ENCODE data around the gene SLC22A23. TPM values are rescaled to one million over a fixed set of nuclear protein-coding genes. Genes with fewer than 3 reads are reported as not detected.

The SLC22A23 gene
- total RNA-seq, 1 donor = 18.1 TPM

GRCh38 chr6:3308106-3308505, 148.7 kb downstream of the SLC22A23 start:
- Histone ChIP-seq H3K4me2 (ENCODE audit: insufficient read depth, low read length) (no peak overlapping the region), H3K9me3 (ENCODE audit: low read depth, low read length) (no peaks in the 10 kb centered on the region), H3K4me3 (ENCODE audit: insufficient read depth, low read length) (no peak overlapping the region), H3K27ac (ENCODE audit: low read depth, low read length) (no peak overlapping the region), H3K27me3 (ENCODE audit: insufficient read depth, low read length) (no peaks in the 10 kb centered on the region), H4K20me1 (ENCODE audit: insufficient read depth, low read length) (no peaks in the 10 kb centered on the region), H3K79me2 (ENCODE audit: insufficient read depth, low read length) (no peaks in the 10 kb centered on the region), H3K36me3 (ENCODE audit: insufficient read depth, low read length) (peaks cover 3% of the 10 kb centered on the region), H3K4me1 (ENCODE audit: insufficient read depth, low read length) (no peaks in the 10 kb centered on the region), H2AFZ (ENCODE audit: low read length) (no peak overlapping the region)
- TF ChIP-seq CTCF (IDR thresholded peaks at IDR 0.05; ENCODE audit: extremely low read depth, low read depth, low read length) = no peak
- DNase-seq (ENCODE audit: insufficient read length, low spot score, missing footprints) = peak; percentile 63

- TF ChIP-seq CTCF (IDR thresholded peaks at IDR 0.05; ENCODE audit: extremely low read depth, low read depth, low read length) = no peak
- Histone ChIP-seq H2AFZ (ENCODE audit: low read length) (no peak overlapping the region), H3K4me3 (ENCODE audit: insufficient read depth, low read length) (no peak overlapping the region), H3K36me3 (ENCODE audit: insufficient read depth, low read length) (peaks cover 3% of the 10 kb centered on the region), H3K4me2 (ENCODE audit: insufficient read depth, low read length) (no peak overlapping the region), H3K27ac (ENCODE audit: low read depth, low read length) (no peak overlapping the region), H4K20me1 (ENCODE audit: insufficient read depth, low read length) (no peaks in the 10 kb centered on the region), H3K27me3 (ENCODE audit: insufficient read depth, low read length) (no peaks in the 10 kb centered on the region), H3K9me3 (ENCODE audit: low read depth, low read length) (no peaks in the 10 kb centered on the region), H3K79me2 (ENCODE audit: insufficient read depth, low read length) (no peaks in the 10 kb centered on the region), H3K4me1 (ENCODE audit: insufficient read depth, low read length) (no peaks in the 10 kb centered on the region)
- DNase-seq (ENCODE audit: insufficient read length, low spot score, missing footprints) = no peak
Observed at GRCh38 chr6:3307436-3307835, 149.4 kb downstream of the SLC22A23 start.

GRCh38 chr6:3306848-3307247, 150.0 kb downstream of the SLC22A23 start:
- no peaks in the 10 kb centered on the region for H4K20me1 ChIP-seq (ENCODE audit: insufficient read depth, low read length)
- DNase-seq (ENCODE audit: insufficient read length, low spot score, missing footprints) = peak; percentile 14
- no peak overlapping the region for H2AFZ ChIP-seq (ENCODE audit: low read length)

GRCh38 chr6:3305831-3306230, 151.0 kb downstream of the SLC22A23 start:
- no peak overlapping the region for H3K4me3 ChIP-seq (ENCODE audit: insufficient read depth, low read length)

More at GRCh38 chr6:3306848-3307247, 150.0 kb downstream of the SLC22A23 start:
- no peaks in the 10 kb centered on the region for H3K4me1 ChIP-seq (ENCODE audit: insufficient read depth, low read length)
- H3K36me3 ChIP-seq (ENCODE audit: insufficient read depth, low read length) = peaks cover 3% of the 10 kb centered on the region
- H3K27me3 ChIP-seq (ENCODE audit: insufficient read depth, low read length) = no peaks in the 10 kb centered on the region
- no peak overlapping the region for H3K27ac ChIP-seq (ENCODE audit: low read depth, low read length)
- H3K79me2 ChIP-seq (ENCODE audit: insufficient read depth, low read length) = no peaks in the 10 kb centered on the region
- no peak overlapping the region for H3K4me2 ChIP-seq (ENCODE audit: insufficient read depth, low read length)
- no peak for TF ChIP-seq CTCF (IDR thresholded peaks at IDR 0.05; ENCODE audit: extremely low read depth, low read depth, low read length)
- no peak overlapping the region for H3K4me3 ChIP-seq (ENCODE audit: insufficient read depth, low read length)
- no peaks in the 10 kb centered on the region for H3K9me3 ChIP-seq (ENCODE audit: low read depth, low read length)

More at GRCh38 chr6:3305831-3306230, 151.0 kb downstream of the SLC22A23 start:
- Histone ChIP-seq H2AFZ (ENCODE audit: low read length) (no peak overlapping the region), H3K27ac (ENCODE audit: low read depth, low read length) (no peak overlapping the region), H3K36me3 (ENCODE audit: insufficient read depth, low read length) (peaks cover 3% of the 10 kb centered on the region), H4K20me1 (ENCODE audit: insufficient read depth, low read length) (no peaks in the 10 kb centered on the region), H3K27me3 (ENCODE audit: insufficient read depth, low read length) (no peaks in the 10 kb centered on the region), H3K4me1 (ENCODE audit: insufficient read depth, low read length) (no peaks in the 10 kb centered on the region), H3K79me2 (ENCODE audit: insufficient read depth, low read length) (no peaks in the 10 kb centered on the region), H3K4me2 (ENCODE audit: insufficient read depth, low read length) (no peak overlapping the region), H3K9me3 (ENCODE audit: low read depth, low read length) (no peaks in the 10 kb centered on the region)
- no peak for TF ChIP-seq CTCF (IDR thresholded peaks at IDR 0.05; ENCODE audit: extremely low read depth, low read depth, low read length)
- DNase-seq (ENCODE audit: insufficient read length, low spot score, missing footprints) = no peak

All from osteoblast (primary cell).